ENCODE data around the gene RABGEF1.
"Not testable (repeated sequence)": the region's sequence is repeated elsewhere in the genome, so short reads cannot be mapped to it uniquely, and the experiment has no call there.

Gene RABGEF1

DNA sequence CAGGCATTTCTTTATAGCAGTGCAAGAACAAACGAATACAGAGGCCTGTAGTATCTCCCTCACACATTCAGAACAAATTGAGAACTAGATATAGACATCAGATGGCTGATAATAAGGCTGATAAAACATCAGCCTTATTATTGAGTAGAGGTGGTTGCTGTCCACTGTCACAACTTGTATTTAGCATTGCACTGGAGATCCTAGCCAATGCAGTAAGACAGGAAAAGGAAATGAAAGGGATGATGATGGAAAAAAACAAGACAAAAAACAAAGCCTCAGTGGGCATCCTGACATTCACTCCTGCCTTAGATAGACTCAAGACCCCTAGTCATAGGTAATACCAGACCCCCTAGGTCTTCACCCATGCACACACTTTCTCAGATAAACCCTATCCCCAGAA lies 4.7 kb upstream of the RABGEF1 start:
- no peak for DNase-seq

DNA sequence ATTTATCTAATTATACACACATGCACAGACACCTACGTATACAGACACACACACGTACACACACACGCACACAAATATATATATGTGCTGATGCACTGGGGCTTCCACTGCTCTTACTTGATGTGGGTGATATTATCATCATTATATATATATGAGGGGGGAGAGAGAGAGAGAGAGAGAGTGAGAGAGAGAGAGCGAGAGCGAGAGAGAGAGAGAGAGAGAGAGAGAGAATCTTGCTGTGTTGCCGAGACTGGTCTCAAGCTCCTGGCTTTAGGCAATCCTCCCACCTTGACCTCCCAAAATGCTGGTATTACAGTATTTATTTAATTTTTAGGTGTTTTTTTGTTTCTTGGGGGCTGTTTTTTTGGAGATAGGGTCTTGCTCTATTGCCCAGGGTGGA lies 3.6 kb upstream of the RABGEF1 start:
- DNase-seq = no peak

DNA sequence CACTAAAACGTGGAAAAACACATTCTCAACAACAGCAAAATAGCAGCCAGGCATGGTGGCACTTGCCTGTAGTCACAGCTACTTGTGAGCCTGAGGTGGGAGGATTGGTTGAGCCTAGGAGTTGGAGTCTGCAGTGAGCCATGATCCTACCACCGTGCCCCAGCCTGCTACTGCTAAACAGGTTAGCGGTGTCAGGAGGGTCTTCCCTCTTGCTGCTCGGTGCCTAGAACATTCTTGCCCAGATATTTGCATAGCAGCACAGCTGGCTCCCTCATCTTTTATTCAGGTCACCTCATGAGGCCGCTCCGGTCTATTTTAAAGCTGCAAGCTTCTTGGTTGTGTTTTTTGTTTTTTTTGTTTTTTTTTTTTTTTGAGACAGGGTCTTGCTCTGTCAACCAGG lies 2.9 kb upstream of the RABGEF1 start:
- DNase-seq = no peak

DNA sequence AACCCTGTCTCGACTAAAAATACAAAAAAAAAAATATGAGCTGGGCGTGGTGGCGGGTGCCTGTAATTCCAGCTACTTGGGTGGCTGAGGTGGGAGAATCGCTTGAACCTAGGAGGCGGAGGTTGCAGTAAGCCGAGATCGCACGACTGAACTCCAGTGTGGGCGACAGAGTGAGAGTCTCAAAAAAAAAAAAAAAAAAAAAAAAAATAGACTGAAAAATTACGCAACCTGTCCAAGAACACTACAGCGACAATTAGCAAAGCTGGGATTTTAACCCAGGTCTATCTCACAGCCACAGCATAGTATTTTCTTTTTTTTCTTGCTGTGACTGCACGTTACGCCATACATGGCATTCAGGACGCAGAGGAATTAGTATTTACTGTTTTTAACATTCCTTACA lies 1.1 kb upstream of the RABGEF1 start:
- DNase-seq = no peak

DNA sequence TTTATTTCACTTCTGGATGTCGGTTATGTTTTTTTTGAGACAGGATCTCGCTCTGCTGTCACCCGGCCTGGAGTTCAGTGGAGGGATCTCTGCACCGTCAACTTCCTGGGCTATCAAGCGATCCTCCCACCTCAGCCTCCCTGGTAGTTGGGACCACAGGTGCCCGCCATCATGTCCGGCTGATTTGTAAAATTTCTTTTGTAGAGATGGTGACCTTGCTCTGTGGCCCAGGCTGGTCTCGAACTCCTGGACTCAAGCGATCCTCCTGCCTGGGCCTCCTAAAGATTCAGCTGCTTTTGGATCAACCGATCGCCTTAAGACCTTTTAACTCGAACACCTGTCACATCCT lies 606 bp upstream of the RABGEF1 start:
- no peak for DNase-seq

DNA sequence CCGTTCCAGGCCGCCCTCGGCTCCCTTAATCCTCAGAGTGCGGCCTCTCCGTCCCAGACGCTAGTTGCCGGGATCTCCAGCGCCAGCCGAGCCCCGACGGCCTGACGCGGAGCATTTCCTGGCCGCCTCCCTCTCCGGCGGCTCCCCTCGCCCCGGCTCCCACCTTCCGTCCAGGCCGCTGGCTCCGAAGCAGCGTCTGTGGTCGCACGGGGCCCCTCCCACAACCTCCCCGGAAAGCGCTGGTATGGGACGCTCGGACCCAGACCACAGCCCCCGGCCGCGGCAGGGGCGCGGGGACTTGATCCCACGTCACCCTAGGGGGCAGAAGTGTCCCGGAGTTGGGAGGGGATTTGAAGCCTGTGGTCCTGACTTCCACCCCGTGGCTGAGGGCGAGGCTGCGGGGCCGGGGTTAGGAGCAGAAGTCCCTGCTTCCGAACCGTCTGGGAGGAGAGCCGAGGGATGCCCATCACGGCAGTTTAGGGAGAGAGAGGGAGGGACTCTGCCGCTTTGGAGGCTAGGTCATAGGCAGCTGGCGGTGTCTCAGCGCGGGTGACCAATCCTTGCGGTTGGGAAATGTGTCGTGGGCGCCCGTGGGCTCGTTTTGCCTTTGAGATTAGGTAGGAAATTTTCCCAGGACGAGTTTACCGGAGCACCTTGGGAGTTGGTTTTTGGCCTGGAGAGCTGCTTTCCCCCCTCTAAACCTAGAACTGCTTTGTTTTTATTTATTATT lies 612 bp downstream of the RABGEF1 start:
- peak; percentile 7 to 8 for DNase-seq

DNA sequence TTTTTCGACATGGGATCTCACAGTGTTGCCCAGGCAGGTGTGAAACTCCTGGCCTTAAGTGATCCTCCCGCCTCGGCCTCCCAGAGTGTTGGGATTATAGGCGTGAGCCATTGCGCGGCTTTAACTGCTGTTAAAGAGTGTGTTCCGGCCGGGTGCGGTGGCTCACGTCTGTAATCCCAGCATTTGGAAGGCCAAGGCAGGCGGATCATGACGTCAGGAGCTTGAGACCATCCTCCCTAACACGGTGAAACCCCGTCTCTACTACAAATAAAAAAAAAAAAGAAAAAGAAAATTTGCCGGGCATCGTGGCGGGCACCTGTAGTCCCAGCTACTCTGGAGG lies 1.1 kb downstream of the RABGEF1 start:
- DNase-seq = no peak

DNA sequence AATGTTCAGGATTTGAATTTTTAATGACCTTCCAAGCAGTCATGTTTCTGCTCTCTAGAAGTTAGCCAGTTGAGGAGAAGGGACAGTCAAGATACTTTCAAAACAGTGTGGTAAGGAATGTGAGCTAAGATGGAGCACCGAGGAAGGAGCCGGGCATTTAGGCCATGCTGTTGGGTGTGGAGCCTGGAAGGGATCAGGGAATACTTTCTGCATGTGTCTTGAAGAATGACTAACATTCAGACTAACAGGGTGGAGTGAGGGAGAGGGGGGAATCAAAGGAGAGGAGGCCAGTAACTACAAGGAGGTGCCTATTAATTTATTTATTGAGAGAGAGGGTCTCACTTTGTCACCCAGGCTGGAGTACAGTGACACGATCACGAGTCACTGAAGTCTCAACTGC lies 1.8 kb downstream of the RABGEF1 start:
- DNase-seq = not testable (repeated sequence)

DNA sequence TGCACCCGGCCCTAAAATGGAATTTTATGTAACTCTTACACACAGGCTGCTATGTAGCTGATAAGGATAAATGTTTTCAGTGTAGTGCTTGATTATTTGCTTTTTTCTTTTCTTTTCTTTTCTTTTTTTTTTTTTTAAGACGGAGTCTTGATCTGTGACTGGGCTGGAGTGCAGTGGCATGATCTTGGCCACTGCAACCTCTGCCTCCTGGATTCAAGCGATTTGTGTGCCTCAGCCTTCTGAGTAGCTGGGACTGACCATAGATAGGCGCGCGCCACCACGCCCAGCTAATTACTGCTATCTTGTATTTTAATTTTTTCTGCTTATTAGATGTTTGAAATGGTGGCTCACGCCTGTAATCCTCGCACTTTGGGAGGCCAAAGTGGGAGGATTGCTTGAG lies 3.4 kb downstream of the RABGEF1 start:
- no peak for DNase-seq

DNA sequence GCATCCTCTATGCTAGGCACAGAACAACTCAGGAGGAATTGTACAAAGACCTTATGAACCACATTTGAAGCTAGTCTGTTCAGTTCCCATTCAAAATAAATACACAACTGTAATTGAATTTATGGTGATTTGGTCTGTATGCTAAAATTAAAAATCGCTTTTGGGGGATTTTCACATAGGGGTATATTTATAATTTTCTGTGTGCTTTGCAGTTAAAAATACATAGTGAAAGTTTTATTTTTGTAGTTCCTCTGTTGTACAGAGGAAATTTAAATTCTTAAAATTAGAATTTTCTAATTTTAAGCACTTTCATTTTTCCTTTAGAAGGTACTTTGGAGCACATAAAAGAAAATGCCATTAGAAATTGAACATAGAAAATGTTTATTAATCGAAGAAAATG lies 6.9 kb downstream of the RABGEF1 start:
- no peak for DNase-seq

DNA sequence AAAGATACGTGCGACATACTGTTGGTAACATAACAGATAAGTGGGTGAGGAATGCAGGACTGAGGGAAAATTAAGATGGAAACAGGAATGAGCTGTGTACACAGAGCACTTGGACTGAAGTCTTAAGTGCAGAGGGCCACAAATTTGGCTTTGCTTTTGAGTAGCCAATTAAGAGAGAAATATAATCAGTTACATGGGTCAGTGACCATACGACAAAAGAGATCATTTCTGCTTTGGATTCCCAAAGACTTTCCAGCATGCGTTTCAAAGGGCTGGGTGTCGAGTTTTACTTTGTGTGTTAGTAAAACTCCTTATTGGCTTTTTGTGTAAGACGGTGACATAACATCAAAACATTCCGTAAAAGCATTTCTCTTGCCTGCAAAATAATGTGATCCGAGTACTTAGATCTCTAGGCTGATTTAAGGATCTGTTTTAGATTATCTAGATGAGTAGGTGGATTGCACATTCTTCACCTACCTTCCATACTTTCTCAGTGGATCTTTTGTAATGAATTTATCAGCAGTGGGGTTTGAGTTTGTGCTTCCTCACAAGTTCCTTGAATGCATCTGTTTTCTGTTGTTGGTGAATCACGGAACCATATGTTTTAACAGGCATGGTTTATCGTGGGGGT lies 7.5 kb downstream of the RABGEF1 start:
- DNase-seq = no peak

DNA sequence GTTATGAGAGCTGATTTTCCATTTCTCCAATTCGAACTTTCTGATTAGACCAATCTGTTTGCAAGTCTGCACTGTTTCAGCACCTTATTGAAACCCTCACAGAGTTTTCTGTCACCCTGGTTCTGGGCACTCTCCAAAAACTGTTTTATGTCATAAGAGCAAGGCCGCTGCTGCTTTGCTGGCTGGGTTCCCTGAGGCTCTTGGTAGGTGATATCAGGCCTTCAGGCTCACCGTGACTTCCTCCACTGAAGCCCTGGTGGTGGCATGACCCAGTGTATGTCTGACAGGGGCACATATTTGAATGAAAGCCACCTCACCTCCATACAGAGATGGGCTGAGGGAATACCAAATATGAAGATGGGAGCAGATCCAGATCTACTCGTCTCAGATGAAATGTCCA lies 8.3 kb downstream of the RABGEF1 start:
- DNase-seq = no peak

DNA sequence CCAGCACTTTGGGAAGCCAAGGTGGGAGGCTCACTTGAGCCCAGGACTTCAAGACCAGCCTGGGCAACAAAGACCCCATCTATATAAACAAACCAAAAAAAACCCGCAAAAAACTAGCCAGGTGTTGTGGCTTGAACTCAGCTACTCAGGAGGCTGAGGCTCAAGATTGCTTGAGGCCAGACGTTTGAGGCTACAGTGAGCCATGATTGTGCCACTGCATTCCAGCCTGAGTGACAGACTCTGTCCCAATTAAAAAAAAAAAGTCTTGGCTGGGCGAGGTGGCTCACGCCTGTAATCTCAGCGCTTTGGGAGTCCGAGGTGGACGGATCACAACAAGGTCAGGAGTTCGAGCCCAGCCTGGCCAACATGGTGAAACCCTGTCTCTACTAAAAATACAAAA lies 11.4 kb downstream of the RABGEF1 start:
- DNase-seq = no peak

DNA sequence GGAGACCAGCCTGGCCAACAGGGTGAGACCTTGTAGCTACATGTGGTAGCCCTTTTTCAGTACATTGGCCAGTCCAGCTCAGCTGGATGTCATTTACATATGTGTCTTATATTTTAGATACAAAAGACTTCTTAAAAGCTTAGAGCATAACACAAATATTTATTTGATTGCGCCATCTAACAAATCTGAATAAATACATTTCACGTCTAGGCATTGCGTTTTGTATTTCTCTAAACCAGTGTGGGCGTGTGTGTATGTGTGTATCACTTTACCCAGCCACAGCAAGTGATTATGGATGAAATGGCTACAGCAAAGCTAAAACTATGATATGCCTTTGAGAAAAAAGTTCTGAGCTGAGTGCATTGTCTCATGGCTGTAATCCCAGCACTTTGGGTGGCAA lies 14.0 kb downstream of the RABGEF1 start:
- DNase-seq = no peak

DNA sequence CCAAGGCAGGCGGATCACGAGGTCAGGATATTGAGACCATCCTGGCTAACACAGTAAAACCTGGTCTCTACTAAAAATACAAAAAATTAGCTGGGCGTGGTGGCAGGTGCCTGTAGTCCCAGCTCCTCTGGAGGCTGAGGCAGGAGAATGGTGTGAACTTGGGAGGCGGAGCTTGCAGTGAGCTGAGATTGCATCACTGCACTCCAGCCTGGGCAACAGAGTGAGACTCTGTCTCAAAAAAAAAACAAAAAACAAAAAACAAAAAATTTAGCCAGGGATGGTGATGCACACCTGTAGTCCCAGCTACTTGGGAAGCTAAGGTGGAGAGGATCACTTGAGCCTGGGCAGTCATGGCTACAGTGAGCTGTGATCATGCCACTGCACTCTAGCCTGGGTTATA lies 14.5 kb downstream of the RABGEF1 start:
- DNase-seq = not testable (repeated sequence)

DNA sequence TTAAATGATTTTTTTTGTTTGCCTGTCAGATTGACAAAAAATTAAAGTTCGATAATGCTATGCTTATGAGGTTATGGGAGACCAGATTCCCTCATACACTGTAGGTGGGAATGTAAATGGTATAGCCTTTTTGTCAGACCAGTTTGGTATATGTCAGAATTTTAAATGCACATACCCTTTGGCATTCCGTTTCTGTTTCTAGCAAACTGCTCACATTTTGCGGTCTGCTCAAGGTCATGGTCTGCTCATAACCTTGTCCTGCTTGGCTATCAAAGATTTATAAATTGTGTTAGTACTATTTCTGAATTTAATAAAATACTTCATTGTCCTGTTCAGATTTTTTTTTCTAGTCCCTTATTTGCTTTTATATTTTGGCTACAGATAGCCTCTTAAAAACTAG lies 15.7 kb downstream of the RABGEF1 start:
- not testable (repeated sequence) for DNase-seq

DNA sequence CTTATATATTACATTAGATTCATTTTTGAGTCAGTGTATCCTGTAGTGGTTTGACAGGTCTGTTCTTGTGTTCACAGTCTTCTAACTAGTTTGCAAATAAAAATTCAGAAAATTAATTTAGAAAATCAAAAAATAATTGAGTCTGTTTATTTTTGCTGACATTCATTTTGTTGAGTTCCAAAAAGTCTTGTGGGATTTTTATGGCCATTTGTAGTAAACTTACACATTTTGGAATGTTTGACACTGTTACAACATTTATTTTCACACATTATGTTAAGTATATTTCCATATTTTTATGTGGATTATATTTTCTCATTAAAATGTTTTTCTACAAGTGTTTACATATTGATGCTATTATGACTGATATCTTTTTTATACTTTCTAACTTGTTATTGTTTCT lies 16.4 kb downstream of the RABGEF1 start:
- no peak for DNase-seq

DNA sequence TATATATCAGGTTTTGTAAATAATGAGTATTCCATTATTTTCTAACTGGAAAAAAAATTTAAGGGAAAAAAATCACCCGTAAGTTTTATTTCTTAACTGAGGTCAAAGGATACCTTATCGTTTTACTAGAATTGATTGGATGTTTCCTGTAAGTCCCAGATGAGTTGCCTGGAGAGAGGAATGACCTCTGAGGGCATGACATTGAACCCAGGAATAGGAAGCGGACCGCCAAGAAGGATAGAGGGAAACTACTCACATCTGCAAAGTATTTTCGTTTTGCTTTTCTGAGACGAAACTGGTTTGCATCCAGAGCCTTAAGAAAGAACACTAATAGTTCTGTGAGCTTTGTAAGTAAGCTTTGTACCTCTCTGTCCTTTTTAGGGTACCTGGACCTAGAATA lies 17.4 kb downstream of the RABGEF1 start:
- no peak for DNase-seq

DNA sequence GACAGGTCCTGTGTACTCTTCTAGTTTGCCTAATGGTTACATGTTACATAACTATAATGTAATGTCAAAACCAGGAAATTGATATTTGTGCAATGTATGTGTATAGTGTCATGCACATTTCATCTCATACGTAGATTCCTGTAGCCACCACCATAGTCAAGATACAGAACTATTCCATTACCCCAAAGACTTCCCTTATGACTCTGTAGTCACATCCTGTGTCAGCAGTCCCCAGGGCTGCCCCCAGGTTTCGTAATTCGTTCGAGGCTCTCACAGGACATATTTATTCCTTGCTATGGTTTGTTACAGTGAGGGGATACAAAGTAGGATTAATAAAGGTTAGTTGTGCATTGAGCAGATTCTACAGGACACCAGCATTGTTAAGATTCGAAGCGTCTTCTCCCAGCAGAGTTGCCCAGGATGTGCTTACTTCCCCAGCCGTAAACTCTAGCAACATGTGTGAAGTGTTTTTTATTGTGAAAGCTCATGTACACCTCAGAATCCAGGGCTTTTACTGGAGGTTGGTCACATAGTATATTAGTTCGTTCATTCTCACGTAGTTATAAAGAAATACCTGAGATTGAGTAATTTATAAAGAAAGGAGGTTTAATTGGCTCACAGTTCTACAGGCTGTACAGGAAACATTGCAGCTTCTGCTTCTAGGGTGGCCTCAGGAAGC lies 18.6 kb downstream of the RABGEF1 start:
- no peak for DNase-seq

DNA sequence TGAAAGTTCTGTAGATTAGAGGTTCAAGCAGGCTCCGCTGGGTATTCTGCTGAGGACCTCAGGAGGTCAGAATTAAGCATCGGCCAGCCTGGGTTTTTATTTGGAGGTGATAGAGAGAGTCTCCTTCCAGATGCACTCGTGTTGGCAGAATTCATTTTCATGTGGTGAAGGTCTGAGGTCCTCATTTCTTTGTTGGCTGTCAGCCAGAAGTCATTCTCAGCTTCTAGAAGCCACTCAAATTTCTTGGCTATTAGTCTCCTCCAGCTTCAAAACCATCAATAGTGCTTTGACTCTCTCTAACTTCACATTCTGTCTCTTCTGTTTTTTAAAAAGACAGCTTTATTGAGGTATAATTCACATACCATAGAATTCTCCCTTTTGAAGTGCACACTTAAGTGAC lies 22.6 kb downstream of the RABGEF1 start:
- DNase-seq = not testable (repeated sequence)

DNA sequence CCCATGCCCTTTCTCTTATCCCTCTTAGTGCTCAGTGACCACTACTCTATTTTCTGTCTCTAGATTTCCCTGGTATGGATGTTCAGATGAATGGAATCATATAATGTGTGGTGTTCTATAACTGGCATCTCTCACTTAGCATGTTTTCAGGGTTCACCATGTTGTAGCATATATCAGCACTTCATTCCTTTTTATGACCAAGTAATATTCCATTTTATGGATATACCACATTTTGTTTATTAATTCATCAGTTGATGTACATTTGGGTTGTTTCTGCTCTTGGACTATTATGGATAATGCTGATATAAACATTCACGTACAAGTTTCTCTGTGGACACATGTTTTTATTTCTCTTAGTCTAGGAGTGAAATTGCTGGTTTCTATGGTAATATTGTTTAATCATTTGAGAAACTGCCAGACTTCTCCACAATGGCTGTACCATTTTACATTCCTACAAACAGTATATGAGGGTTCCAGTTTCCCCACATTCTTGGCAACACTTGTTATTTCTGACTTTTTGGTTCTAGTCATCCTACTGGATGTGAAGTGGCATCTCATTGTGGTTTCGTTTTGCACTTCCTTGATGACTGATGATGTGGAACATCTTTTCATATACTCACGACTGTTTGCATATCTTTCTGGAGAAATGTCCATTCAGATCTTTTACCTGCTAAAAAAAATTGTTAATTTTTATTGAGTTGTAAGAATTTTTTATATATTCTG lies 23.3 kb downstream of the RABGEF1 start:
- DNase-seq = not testable (repeated sequence)

DNA sequence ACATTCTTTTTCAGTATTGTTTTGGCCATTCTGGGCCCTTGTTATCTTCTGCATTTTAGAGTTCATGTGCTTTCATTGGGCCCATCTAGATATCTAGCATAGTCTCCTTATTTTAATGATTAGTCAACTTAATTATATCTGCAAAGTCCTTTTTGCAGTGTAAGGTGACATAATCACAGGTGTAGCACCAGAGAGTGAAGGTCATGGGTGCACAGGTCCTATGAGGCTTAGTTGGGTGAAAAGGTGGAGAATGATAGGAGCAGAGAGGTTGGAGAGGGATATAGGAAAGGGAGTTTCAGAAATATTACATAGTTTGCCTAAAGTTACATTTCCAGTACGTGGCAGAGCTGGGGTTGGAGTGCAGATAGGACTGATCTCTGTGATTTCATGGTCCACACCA lies 24.4 kb downstream of the RABGEF1 start:
- DNase-seq = not testable (repeated sequence)

DNA sequence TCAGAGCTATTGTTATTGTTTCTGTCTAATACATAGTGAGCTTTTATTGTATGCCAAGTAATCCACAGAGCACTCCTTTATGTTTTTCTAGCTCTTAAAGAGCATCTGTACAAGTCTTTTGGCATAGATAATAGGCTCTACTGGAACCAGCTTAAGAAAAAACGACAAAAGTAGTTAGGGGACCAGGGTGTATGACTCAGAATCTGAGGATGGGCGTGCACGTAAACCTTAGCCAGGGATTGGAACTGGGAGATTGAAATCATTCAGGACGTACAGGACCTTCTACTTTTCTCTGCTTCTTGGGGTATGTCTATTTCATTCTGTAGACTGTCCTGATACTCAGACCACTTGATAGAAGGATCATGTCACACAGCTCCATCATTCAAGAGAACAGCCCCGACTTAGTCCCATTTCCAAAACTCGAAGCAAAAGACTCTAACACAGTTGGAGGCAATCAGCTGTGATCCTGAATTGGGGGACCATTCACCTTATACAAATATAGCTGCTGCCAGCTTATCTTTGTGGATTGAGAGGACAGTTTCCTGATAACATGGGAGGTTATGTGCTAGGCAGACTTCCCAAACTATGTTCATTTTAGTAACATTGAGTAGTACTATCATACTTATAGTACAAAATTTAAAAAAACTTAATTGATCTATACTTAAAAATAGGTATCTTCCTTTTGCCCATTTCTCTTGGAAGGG lies 24.9 kb downstream of the RABGEF1 start:
- DNase-seq = not testable (repeated sequence)

Measured in activated CD4-positive, alpha-beta T cell treated with anti-CD3 and anti-CD28 coated beads, Interleukin-2, amount 50 U/mL, for 4 hours (primary cell).